Measurements from ENCODE around the gene BCAN. TPM values are rescaled to one million over a fixed set of nuclear protein-coding genes. Genes with fewer than 3 reads are reported as not detected.

Gene BCAN
- polyA plus RNA-seq, 2 of the 4 experiments (the other 2 are of a cell fraction): not detected

DNA sequence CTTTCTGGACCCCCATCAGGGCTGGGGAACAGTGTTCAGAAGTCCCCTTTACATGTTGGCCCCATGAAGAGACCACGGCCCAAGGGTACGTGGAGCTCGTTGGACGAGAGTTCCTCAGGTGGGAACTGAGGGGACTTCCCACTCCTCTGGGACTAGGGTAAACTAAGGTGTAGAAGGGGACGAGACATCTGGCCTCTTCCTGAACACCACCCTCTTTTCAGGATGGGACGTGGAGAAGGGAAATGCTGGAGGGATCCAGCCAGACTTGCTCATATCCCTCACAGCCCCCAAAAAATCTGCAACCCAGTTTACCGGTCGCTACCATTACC, 48.3 kb upstream of the BCAN start:
- no peak overlapping the region for H3K4me2 ChIP-seq
- DNase-seq (ENCODE audit: low read depth in 1 of 2, low spot score in 1 of 2) (no peak), FAIRE-seq (no peak), ATAC-seq (no peak)
- ChIA-PET CTCF (interaction anchor here (1.0 to 12.5 kb wide), 12 partner anchors 9 to 208 kb away, joined by 3 to 135 read pairs (median 6); no protein-coding TSS in a partner anchor), POLR2A (interaction anchor here (1.0 to 1.6 kb wide), 3 partner anchors 22 to 136 kb away, joined by 4 to 5 read pairs (median 5); no protein-coding TSS in a partner anchor)
- H3K27ac ChIP-seq: 0 out of 6 replicates have a peak overlapping the region, but pooled peaks of 1 of the 2 experiments have one; percentile 12
- TF ChIP-seq FOSB (CRISPR knock-in tag; IDR thresholded peaks at IDR 0.05) (no peak), SREBF2 (IDR thresholded peaks at IDR 0.05) (no peak), EHF (CRISPR knock-in tag; IDR thresholded peaks at IDR 0.05) (no peak), HOXB13 (CRISPR knock-in tag; IDR thresholded peaks at IDR 0.05; ENCODE audit: low read depth) (no peak), POLR2A (IDR thresholded peaks at IDR 0.05; ENCODE audit: low read length) (no peak), RARB (CRISPR knock-in tag; IDR thresholded peaks at IDR 0.05) (no peak), CEBPB (IDR thresholded peaks at IDR 0.05) (no peak), ATOH8 (CRISPR knock-in tag; IDR thresholded peaks at IDR 0.05; ENCODE audit: low read depth) (no peak), CBX8 (IDR thresholded peaks at IDR 0.05) (no peak), RCOR1 (IDR thresholded peaks at IDR 0.05; ENCODE audit: low read depth, low read length) (no peak), TP53 (CRISPR knock-in tag; IDR thresholded peaks at IDR 0.05) (no peak), BHLHE40 (IDR thresholded peaks at IDR 0.05; ENCODE audit: low read depth, low read length) (no peak), HOXA7 (CRISPR knock-in tag; IDR thresholded peaks at IDR 0.05) (no peak)
- peaks cover 6% of the 10 kb centered on the region; the same call in 2 of the 3 replicates for H3K4me1 ChIP-seq
- WGBS (ENCODE audit: missing lambda C conversion rate): 95% methylated on average over 8 of the region's 8 CpGs
- H3K4me3 ChIP-seq: no peak overlapping the region
- no peaks in the 10 kb centered on the region for H3K9me3 ChIP-seq

GRCh38 chr1:156594190-156594589, 47.7 kb upstream of the BCAN start:
- 92% methylated on average over 3 of the region's 3 CpGs for WGBS (ENCODE audit: missing lambda C conversion rate)
- Histone ChIP-seq H3K4me3 (no peak overlapping the region), H3K27ac (no peak overlapping the region), H3K4me1 (peaks cover 6% of the 10 kb centered on the region; the same call in 2 of the 3 replicates), H3K9me3 (no peaks in the 10 kb centered on the region), H3K4me2 (no peak overlapping the region)
- ATAC-seq: no peak
- no peak for DNase-seq (ENCODE audit: low read depth in 1 of 2, low spot score in 1 of 2)
- no peak for FAIRE-seq
- POLR2A ChIA-PET: interaction anchor here (0.6 to 1.6 kb wide), 4 partner anchors 23 to 137 kb away, joined by 3 to 5 read pairs (median 4); no protein-coding TSS in a partner anchor
- TF ChIP-seq JUN (IDR thresholded peaks at IDR 0.05) (peak in 1 of 2 experiments; percentile 15; a peak in 1 of 5 replicates), EHMT2 (IDR thresholded peaks at IDR 0.05; ENCODE audit: low read depth) (no peak), NPAS2 (CRISPR knock-in tag; IDR thresholded peaks at IDR 0.05; ENCODE audit: borderline replicate concordance) (no peak), EHF (CRISPR knock-in tag; IDR thresholded peaks at IDR 0.05) (no peak), POLR2AphosphoS2 (conservative IDR thresholded peaks at IDR 0.05; ENCODE audit: low read length) (no peak), HDAC2 (IDR thresholded peaks at IDR 0.05) (no peak)
- TF ChIP-seq, protein P1, sequence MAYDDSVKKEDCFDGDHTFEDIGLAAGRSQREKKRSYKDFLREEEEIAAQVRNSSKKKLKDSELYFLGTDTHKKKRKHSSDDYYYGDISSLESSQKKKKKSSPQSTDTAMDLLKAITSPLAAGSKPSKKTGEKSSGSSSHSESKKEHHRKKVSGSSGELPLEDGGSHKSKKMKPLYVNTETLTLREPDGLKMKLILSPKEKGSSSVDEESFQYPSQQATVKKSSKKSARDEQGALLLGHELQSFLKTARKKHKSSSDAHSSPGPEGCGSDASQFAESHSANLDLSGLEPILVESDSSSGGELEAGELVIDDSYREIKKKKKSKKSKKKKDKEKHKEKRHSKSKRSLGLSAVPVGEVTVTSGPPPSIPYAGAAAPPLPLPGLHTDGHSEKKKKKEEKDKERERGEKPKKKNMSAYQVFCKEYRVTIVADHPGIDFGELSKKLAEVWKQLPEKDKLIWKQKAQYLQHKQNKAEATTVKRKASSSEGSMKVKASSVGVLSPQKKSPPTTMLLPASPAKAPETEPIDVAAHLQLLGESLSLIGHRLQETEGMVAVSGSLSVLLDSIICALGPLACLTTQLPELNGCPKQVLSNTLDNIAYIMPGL (CRISPR knock-in tag; IDR thresholded peaks at IDR 0.05; ENCODE audit: borderline replicate concordance): no peak
- CTCF ChIA-PET: interaction anchor here (0.8 to 12.5 kb wide), 9 partner anchors 9 to 95 kb away, joined by 3 to 135 read pairs (median 5); no protein-coding TSS in a partner anchor

DNA sequence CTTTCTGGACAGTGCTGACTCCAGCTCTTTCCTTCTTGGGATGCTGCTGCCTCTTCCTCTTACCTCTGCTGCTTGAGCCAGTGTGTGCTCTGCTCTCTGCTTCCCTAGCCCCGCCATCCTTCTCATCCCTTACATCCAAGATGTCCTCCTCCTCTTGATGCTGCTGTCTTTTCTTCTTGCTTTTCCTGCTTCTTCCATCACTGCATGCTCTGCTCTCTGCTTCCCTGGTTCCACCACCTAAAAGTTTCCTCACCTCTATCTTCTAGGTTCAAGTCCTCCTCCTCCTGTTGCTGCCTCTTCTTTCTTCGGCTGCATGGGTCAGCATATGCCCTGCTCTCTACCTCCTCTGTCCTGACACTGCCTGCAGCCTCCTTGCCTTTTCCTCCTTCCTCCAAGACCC, 46.9 kb upstream of the BCAN start:
- CTCF ChIA-PET: interaction anchor here (1.2 to 12.5 kb wide), 6 partner anchors 9 to 210 kb away, joined by 4 to 135 read pairs (median 7); no protein-coding TSS in a partner anchor
- no peak overlapping the region for H3K4me3 ChIP-seq
- POLR2A ChIA-PET: interaction anchor here (1.6 kb wide), 1 partner anchor 94 kb away, joined by 5 read pairs; no protein-coding TSS in a partner anchor
- no peak for TF ChIP-seq POLR2AphosphoS2 (conservative IDR thresholded peaks at IDR 0.05; ENCODE audit: low read length)
- TF ChIP-seq JUN (IDR thresholded peaks at IDR 0.05): peak in 1 of 2 experiments; percentile 4; a peak in 1 of 5 replicates
- TF ChIP-seq CHD2 (IDR thresholded peaks at IDR 0.05; ENCODE audit: low read length, partially characterized antibody): no peak
- WGBS (ENCODE audit: missing lambda C conversion rate): 93% methylated on average over 2 of the region's 2 CpGs
- H3K4me1 ChIP-seq: peaks cover 14% of the 10 kb centered on the region
- no peak for DNase-seq (ENCODE audit: low read depth in 1 of 2, low spot score in 1 of 2)
- no peak for FAIRE-seq
- no peak overlapping the region for H3K27ac ChIP-seq
- no peaks in the 10 kb centered on the region for H3K9me3 ChIP-seq
- ATAC-seq: no peak
- H3K4me2 ChIP-seq: no peak overlapping the region

All from A549 (cell line).